B cell (primary cell): ENCODE data around the gene IFT122.

Experiments used
- EZH2 ChIP-seq: IDR thresholded peaks from 2 replicates; pipeline ENCODE4 v1.6.1; 2012; ENCODE audit warnings: borderline replicate concordance, low read depth, mild to moderate bottlenecking, moderate library complexity, low read length; ENCODE audit not compliant: insufficient read depth, poor library complexity, severe bottlenecking
- TF ChIP-seq, protein P1 (sequence below): fragments of 200-600 bp; IDR thresholded peaks from one replicate; pipeline ENCODE4 v1.8.0; 2022; ENCODE audit warnings: antibody characterized with exemption, mild to moderate bottlenecking

DNA sequence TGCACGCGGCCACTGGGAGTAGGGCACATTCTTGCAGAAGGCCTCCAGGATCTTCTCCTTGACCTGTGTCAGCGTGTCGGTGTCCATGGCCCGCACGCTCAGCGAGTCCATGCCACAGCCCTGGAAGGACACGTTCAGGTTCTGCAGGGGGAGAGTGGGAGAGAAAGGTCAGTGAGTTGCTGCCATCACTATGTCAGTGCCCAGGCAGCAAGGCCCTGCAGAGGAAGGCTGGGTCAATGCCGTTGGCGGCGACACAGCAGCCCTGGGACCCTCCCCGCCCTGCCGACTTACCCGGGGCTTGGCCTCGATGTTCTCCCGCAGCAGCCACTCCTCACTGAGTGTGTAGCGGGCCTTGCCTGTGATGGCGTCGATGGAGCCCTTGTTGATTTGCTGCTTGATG is 122.8 kb downstream of the IFT122 start:
- TF ChIP-seq, protein P1, sequence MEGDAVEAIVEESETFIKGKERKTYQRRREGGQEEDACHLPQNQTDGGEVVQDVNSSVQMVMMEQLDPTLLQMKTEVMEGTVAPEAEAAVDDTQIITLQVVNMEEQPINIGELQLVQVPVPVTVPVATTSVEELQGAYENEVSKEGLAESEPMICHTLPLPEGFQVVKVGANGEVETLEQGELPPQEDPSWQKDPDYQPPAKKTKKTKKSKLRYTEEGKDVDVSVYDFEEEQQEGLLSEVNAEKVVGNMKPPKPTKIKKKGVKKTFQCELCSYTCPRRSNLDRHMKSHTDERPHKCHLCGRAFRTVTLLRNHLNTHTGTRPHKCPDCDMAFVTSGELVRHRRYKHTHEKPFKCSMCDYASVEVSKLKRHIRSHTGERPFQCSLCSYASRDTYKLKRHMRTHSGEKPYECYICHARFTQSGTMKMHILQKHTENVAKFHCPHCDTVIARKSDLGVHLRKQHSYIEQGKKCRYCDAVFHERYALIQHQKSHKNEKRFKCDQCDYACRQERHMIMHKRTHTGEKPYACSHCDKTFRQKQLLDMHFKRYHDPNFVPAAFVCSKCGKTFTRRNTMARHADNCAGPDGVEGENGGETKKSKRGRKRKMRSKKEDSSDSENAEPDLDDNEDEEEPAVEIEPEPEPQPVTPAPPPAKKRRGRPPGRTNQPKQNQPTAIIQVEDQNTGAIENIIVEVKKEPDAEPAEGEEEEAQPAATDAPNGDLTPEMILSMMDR: no peak
- no peak for TF ChIP-seq EZH2
